K562 (cell line): ENCODE measurements around the gene POLR3G. TPM values are rescaled to one million over a fixed set of nuclear protein-coding genes. Genes with fewer than 3 reads are reported as not detected.

Experiments used
- BDP1 ChIP-seq: IDR thresholded peaks from 3 replicates; pipeline ENCODE4 v1.6.1; 2011; ENCODE audit not compliant: insufficient read length, insufficient read depth
- CBFA2T3 ChIP-seq: fragments of 450-650 bp; IDR thresholded peaks from 2 replicates; pipeline ENCODE4 v1.6.1; 2017
- CBFB ChIP-seq: sonication (generic); formaldehyde crosslinking; IDR thresholded peaks from 2 replicates; pipeline ENCODE4 v1.4.0; 2020; ENCODE audit warnings: mild to moderate bottlenecking, missing genetic modification reagents
- CREB5 ChIP-seq: fragments of 250-450 bp; sonication (Bioruptor Pico); IDR thresholded peaks from 2 replicates; pipeline ENCODE4 v1.5.0; 2020; ENCODE audit warnings: mild to moderate bottlenecking
- CSDE1 ChIP-seq, 2 experiments: fragments of 450-650 bp; IDR thresholded peaks; 2 replicates each; pipeline ENCODE4 v1.6.1; 2016; ENCODE audit warnings: mild to moderate bottlenecking in 1 of 2
- DPF2 ChIP-seq: fragments of 450-650 bp; IDR thresholded peaks from 2 replicates; pipeline ENCODE4 v1.6.1; 2016
- ERF ChIP-seq: fragments of 450-650 bp; formaldehyde crosslinking; IDR thresholded peaks from 2 replicates; pipeline ENCODE4 v1.4.0; 2020; ENCODE audit warnings: mild to moderate bottlenecking, mixed read lengths
- GABPA ChIP-seq: fragments of 200-800 bp; sonication (Bioruptor generic); conservative IDR thresholded peaks from 2 replicates; pipeline ENCODE4 v1.6.1; 2016; ENCODE audit warnings: low read depth, missing genetic modification characterization, missing compliant biosample characterization
- HNRNPK ChIP-seq: fragments of 200-400 bp; formaldehyde crosslinking; IDR thresholded peaks from one replicate; pipeline ENCODE4 v1.6.1; 2018; ENCODE audit warnings: mild to moderate bottlenecking, low read depth, low read length; ENCODE audit not compliant: poor library complexity, severe bottlenecking
- IRF9 ChIP-seq: fragments of 450-650 bp; IDR thresholded peaks from 2 replicates; pipeline ENCODE4 v1.6.1; 2016; ENCODE audit warnings: missing biosample characterization, missing genetic modification characterization
- JUNB ChIP-seq: fragments of 450-650 bp; formaldehyde crosslinking; conservative IDR thresholded peaks from 2 replicates; pipeline ENCODE4 v1.4.0; 2020; ENCODE audit warnings: mild to moderate bottlenecking
- MCM3 ChIP-seq: fragments of 450-650 bp; IDR thresholded peaks from 2 replicates; pipeline ENCODE4 v1.6.1; 2016
- MEF2A ChIP-seq: IDR thresholded peaks from 2 replicates; pipeline ENCODE4 v1.6.1; 2011; ENCODE audit warnings: low read depth, mild to moderate bottlenecking, low read length, moderate library complexity; ENCODE audit not compliant: control insufficient read depth
- NEUROD1 ChIP-seq: fragments of 150-350 bp; IDR thresholded peaks from 2 replicates; pipeline ENCODE4 v1.6.1; 2014; ENCODE audit warnings: borderline replicate concordance, low read length, low read depth; ENCODE audit not compliant: partially characterized antibody
- POLR2AphosphoS2 ChIP-seq: IDR thresholded peaks from 2 replicates; pipeline ENCODE4 v1.6.1; 2012; ENCODE audit warnings: low read length, improper control_type of control experiment
- POLR3G ChIP-seq: IDR thresholded peaks from 2 replicates; pipeline ENCODE4 v1.6.1; 2011; ENCODE audit not compliant: insufficient read length, insufficient replicate concordance; ENCODE audit errors: extremely low read depth
- RBM15 ChIP-seq: fragments of 200-400 bp; formaldehyde crosslinking; IDR thresholded peaks from 2 replicates; pipeline ENCODE4 v1.6.1; 2018; ENCODE audit warnings: mild to moderate bottlenecking, low read length, moderate library complexity; ENCODE audit not compliant: insufficient read depth
- RBM22 ChIP-seq: fragments of 200-400 bp; formaldehyde crosslinking; IDR thresholded peaks from 2 replicates; pipeline ENCODE4 v1.6.1; 2018; ENCODE audit warnings: low read length, low read depth; ENCODE audit not compliant: poor library complexity, severe bottlenecking
- RBM39 ChIP-seq: fragments of 200-400 bp; formaldehyde crosslinking; optimal IDR thresholded peaks from 2 replicates; pipeline ENCODE3; 2018; ENCODE audit warnings: low read depth, low read length
- TCF7L2 ChIP-seq: fragments of 150-350 bp; IDR thresholded peaks from 2 replicates; pipeline ENCODE4 v1.6.1; 2016; ENCODE audit warnings: low read depth, mild to moderate bottlenecking, low read length, moderate library complexity
- U2AF2 ChIP-seq: fragments of 200-400 bp; formaldehyde crosslinking; optimal IDR thresholded peaks from 2 replicates; pipeline ENCODE3; 2017; ENCODE audit warnings: low read depth, mild to moderate bottlenecking, low read length
- ZNF175 ChIP-seq: fragments of 200-800 bp; sonication (Bioruptor generic); IDR thresholded peaks from 2 replicates; pipeline ENCODE4 v1.6.1; 2016; ENCODE audit warnings: low read depth, mild to moderate bottlenecking, missing genetic modification characterization, missing compliant biosample characterization
- ZNF41 ChIP-seq: fragments of 250-450 bp; sonication (Bioruptor Pico); conservative IDR thresholded peaks from 2 replicates; pipeline ENCODE4 v1.4.0; 2020; ENCODE audit warnings: mild to moderate bottlenecking
- ZNF644 ChIP-seq: fragments of 200-800 bp; sonication (Bioruptor generic); IDR thresholded peaks from 2 replicates; pipeline ENCODE4 v1.6.1; 2016; ENCODE audit warnings: low read depth, missing genetic modification characterization, missing compliant biosample characterization
- polyA plus RNA-seq, 8 experiments: library from polyadenylated mRNA; depleted of rRNA in 4 of 8; stranded (reverse) in 5 of 8; unstranded in 3 of 8; fragments of >200 nt; fragmentation: Nextera tagmentation in 2 of 8; fragmentation: Illumina TruSeq in 1 of 8; extraction: Ambion mirVana in 2 of 8; extraction: Trizol in 1 of 8; gene quantifications; 2 replicates each; pipeline versions ENCODE4 v1.2.1 to v1.2.3, GENCODE V29; 2011 to 2014; ENCODE audit warnings: inconsistent platforms in 1 of 8, missing spikeins in 1 of 8
- total RNA-seq, 7 experiments: library from RNA; depleted of rRNA in 6 of 7; stranded (reverse); fragments of >200 nt in 6 of 7; fragmentation: Illumina TruSeq in 2 of 7; extraction: Trizol in 2 of 7; gene quantifications; 2 replicates each; pipeline versions ENCODE4 v1.2.1 to v1.2.3, GENCODE V29; 2011 to 2021; ENCODE audit warnings: low replicate concordance in 1 of 7
- TF ChIP-seq, protein P1 (sequence below): fragments of 250-450 bp; sonication (Bioruptor Pico); IDR thresholded peaks from 2 replicates; pipeline ENCODE4 v1.5.0; 2021
- TF ChIP-seq, protein P2 (sequence below): fragments of 450-650 bp; formaldehyde crosslinking; IDR thresholded peaks from 2 replicates; pipeline ENCODE4 v1.4.0; 2020; ENCODE audit warnings: mild to moderate bottlenecking, mixed read lengths

Gene POLR3G
- total and polyA plus RNA-seq, 9 of the 15 experiments (the other 6 are each of a cell fraction or from before 2014, with no cell fraction given) = 39.0 to 111 (median 59.0) TPM

GRCh38 chr5:90473396-90474234, 1.0 kb upstream of the POLR3G start (continued):
- TF ChIP-seq IRF9 (tag) = no peak
- TF ChIP-seq POLR3G = no peak
- TF ChIP-seq, protein P1, sequence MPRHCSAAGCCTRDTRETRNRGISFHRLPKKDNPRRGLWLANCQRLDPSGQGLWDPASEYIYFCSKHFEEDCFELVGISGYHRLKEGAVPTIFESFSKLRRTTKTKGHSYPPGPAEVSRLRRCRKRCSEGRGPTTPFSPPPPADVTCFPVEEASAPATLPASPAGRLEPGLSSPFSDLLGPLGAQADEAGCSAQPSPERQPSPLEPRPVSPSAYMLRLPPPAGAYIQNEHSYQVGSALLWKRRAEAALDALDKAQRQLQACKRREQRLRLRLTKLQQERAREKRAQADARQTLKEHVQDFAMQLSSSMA = no peak
- no peak for TF ChIP-seq HNRNPK
- TF ChIP-seq ZNF41 = no peak
- 0 out of 2 replicates have a peak, but pooled peaks have one; percentile 63 for TF ChIP-seq ERF
- no peak for TF ChIP-seq MCM3
- no peak for TF ChIP-seq CREB5 (CRISPR knock-in tag)
- TF ChIP-seq, protein P2, sequence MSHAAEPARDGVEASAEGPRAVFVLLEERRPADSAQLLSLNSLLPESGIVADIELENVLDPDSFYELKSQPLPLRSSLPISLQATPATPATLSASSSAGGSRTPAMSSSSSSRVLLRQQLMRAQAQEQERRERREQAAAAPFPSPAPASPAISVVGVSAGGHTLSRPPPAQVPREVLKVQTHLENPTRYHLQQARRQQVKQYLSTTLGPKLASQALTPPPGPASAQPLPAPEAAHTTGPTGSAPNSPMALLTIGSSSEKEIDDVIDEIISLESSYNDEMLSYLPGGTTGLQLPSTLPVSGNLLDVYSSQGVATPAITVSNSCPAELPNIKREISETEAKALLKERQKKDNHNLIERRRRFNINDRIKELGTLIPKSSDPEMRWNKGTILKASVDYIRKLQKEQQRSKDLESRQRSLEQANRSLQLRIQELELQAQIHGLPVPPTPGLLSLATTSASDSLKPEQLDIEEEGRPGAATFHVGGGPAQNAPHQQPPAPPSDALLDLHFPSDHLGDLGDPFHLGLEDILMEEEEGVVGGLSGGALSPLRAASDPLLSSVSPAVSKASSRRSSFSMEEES = no peak; the same call in 1 of the 2 replicates
- no peak for TF ChIP-seq RBM39
- TF ChIP-seq GABPA (tag) = no peak
- no peak for TF ChIP-seq TCF7L2
- TF ChIP-seq ZNF175 (CRISPR knock-in tag) = no peak
- no peak for TF ChIP-seq CBFA2T3
- no peak for TF ChIP-seq DPF2
- no peak for TF ChIP-seq BDP1
- peak; percentile 11; the same call in 1 of the 2 replicates for TF ChIP-seq CBFB (CRISPR knock-in tag)
- TF ChIP-seq CSDE1 (IDR thresholded peaks at IDR 0.05) = no peak
- TF ChIP-seq ZNF644 (tag) = 0 out of 2 replicates have a peak, but pooled peaks have one; percentile 26
- no peak for TF ChIP-seq NEUROD1
- TF ChIP-seq U2AF2 = no peak
- no peak for TF ChIP-seq RBM22
- no peak for TF ChIP-seq RBM15
- TF ChIP-seq JUNB (CRISPR knock-in tag) = no peak
- no peak for TF ChIP-seq MEF2A
- no peak for TF ChIP-seq POLR2AphosphoS2
